HepG2 (cell line): ENCODE results near the gene TTC28. TPM values are rescaled to one million over a fixed set of nuclear protein-coding genes. Genes with fewer than 3 reads are reported as not detected.

Experiments used
- ATAC-seq: fragments of 200-7000 bp; cut with Tn5 transposase; 3 replicates; pipeline ENCODE4 v1.9.1; 2020; ENCODE audit warnings: mild to moderate bottlenecking, moderate library complexity
- BruUV-seq: library from RNA; stranded (reverse); fragments of 400-500 nt; replicated peaks from 2 replicates; lab custom pipeline; 2021; lab: Mats Ljungman, UMichigan
- CTCF ChIA-PET: fragments of 300-600 bp; formaldehyde crosslinking; extraction: SDS; loops from one replicate; lab custom pipeline; 2021; ENCODE audit warnings: low total read pairs, inconsistent platforms, low intra/inter-chr PET ratio; lab: Yijun Ruan, JAX
- POLR2A ChIA-PET: fragments of 350-600 bp; sonication (Branson Sonifier 250); formaldehyde crosslinking; loops from one replicate; lab custom pipeline; 2020; ENCODE audit warnings: antibody characterized with exemption, inconsistent platforms; lab: Yijun Ruan, JAX
- DNase-seq: peaks from one replicate; pipeline ENCODE4 v3.0.0-alpha.2; 2015; ENCODE audit warnings: low spot score
- FAIRE-seq: peaks from 3 replicates; lab custom pipeline; 2011; peaks lifted over from hg19 to GRCh38; lab: Jason Lieb, UNC
- H2AFZ ChIP-seq: one replicate; pipeline ENCODE4 v1.6.1; 2011; ENCODE audit warnings: low read length, inconsistent platforms
- H3K27ac ChIP-seq: fragments of 300-600 bp; 3 replicates; pipeline ENCODE4 v1.8.0; 2011; ENCODE audit warnings: mixed run types, mild to moderate bottlenecking, mixed read lengths, low read length, inconsistent platforms; ENCODE audit not compliant: insufficient read depth; ENCODE audit errors: extremely low read length
- H3K27me3 ChIP-seq, 2 experiments: fragments of 200-600 bp in 1 of 2; 2 replicates in 1 of 2; 3 replicates in 1 of 2; pipeline versions ENCODE4 v1.6.0 to v1.8.0; 2011; ENCODE audit warnings: low read length in 2 of 2, mild to moderate bottlenecking in 2 of 2, moderate library complexity in 2 of 2, inconsistent platforms in 1 of 2; ENCODE audit not compliant: insufficient read depth in 2 of 2, control insufficient read depth in 1 of 2
- H3K36me3 ChIP-seq, 2 experiments: fragments of 200-600 bp in 1 of 2; replicated peaks in 1 of 2; 2 replicates in 1 of 2; 3 replicates in 1 of 2; pipeline versions ENCODE4 v1.5.1 to v1.8.0; 2011; ENCODE audit warnings: low read length in 2 of 2, inconsistent platforms in 1 of 2; ENCODE audit not compliant: insufficient read depth in 2 of 2, control insufficient read depth in 1 of 2
- H3K4me1 ChIP-seq: 2 replicates; pipeline ENCODE4 v1.5.1; 2012; ENCODE audit warnings: low read length, inconsistent platforms; ENCODE audit not compliant: insufficient read depth
- H3K4me2 ChIP-seq: 2 replicates; pipeline ENCODE4 v1.6.0; 2011; ENCODE audit warnings: low read depth, low read length, inconsistent platforms
- H3K4me3 ChIP-seq, 3 experiments: fragments of 200-600 bp in 1 of 3; sonication (generic), shearing (Covaris generic) in 1 of 3; replicated peaks in 1 of 3; 2 replicates each; pipeline ENCODE4 v1.5.1; 2011 to 2016; ENCODE audit warnings: low read length in 3 of 3, inconsistent platforms in 2 of 3, low read depth in 2 of 3, mild to moderate bottlenecking in 2 of 3, control low read depth in 1 of 3, mixed read lengths in 1 of 3; ENCODE audit not compliant: insufficient read depth in 1 of 3
- H3K79me2 ChIP-seq: one replicate; pipeline ENCODE4 v1.6.1; 2011; ENCODE audit warnings: low read length, inconsistent platforms; ENCODE audit not compliant: insufficient read depth
- H3K9ac ChIP-seq: 2 replicates; pipeline ENCODE4 v1.6.0; 2011; ENCODE audit warnings: mild to moderate bottlenecking, low read depth, low read length, inconsistent platforms; ENCODE audit not compliant: insufficient read depth
- H3K9me3 ChIP-seq: 2 replicates; pipeline ENCODE4 v1.5.1; 2012; ENCODE audit warnings: mild to moderate bottlenecking, low read length
- H4K20me1 ChIP-seq: 2 replicates; pipeline ENCODE4 v1.6.0; 2011; ENCODE audit warnings: inconsistent platforms, mild to moderate bottlenecking, low read length, moderate library complexity; ENCODE audit not compliant: insufficient read depth
- ESRRA ChIP-seq: sonication (generic); formaldehyde crosslinking; IDR thresholded peaks from 2 replicates; pipeline ENCODE4 v1.5.1; 2020; ENCODE audit warnings: mild to moderate bottlenecking, low read depth, missing genetic modification reagents
- HMG20B ChIP-seq: conservative IDR thresholded peaks from 2 replicates; pipeline ENCODE4 v1.6.1; 2016; ENCODE audit warnings: missing genetic modification reagents, missing compliant biosample characterization
- MEIS1 ChIP-seq: sonication (generic); formaldehyde crosslinking; IDR thresholded peaks from 2 replicates; pipeline ENCODE4 v1.9.0; 2021; ENCODE audit warnings: mild to moderate bottlenecking, missing genetic modification reagents, moderate library complexity, borderline replicate concordance
- MIER3 ChIP-seq: IDR thresholded peaks from 2 replicates; pipeline ENCODE4 v1.6.1; 2016; ENCODE audit warnings: missing compliant biosample characterization, borderline replicate concordance
- NFE2L1 ChIP-seq: sonication (generic); formaldehyde crosslinking; IDR thresholded peaks from 2 replicates; pipeline ENCODE4 v1.4.0; 2020; ENCODE audit warnings: missing genetic modification reagents, mild to moderate bottlenecking, borderline replicate concordance
- ZNF33B ChIP-seq: sonication (generic); formaldehyde crosslinking; IDR thresholded peaks from 2 replicates; pipeline ENCODE4 v1.5.1; 2020; ENCODE audit warnings: mild to moderate bottlenecking, missing genetic modification reagents
- ZNF616 ChIP-seq: sonication (generic); formaldehyde crosslinking; IDR thresholded peaks from 2 replicates; pipeline ENCODE4 v1.5.0; 2020; ENCODE audit warnings: low read depth, mild to moderate bottlenecking, missing genetic modification reagents
- WGBS: methylation state at CpG from one replicate; pipeline ENCODE4 v1.1.6; 2017; ENCODE audit warnings: low lambda C conversion rate; 5-methylcytosine and 5-hydroxymethylcytosine counted together
- in situ Hi-C: cut with HindIII; loops from 2 replicates; pipeline ENCODE4 v1.10.0; 2017; ENCODE audit warnings: low pct_unique_long_range_greater_than_20kb; ENCODE audit not compliant: extremely low pct_ligation_motif_present
- intact Hi-C: fragments of 100-400 bp; cut with micrococcal nuclease; formaldehyde crosslinking; loops from one replicate; pipeline ENCODE4 v1.10.0; 2022; ENCODE audit not compliant: unreplicated experiment
- polyA plus RNA-seq, 8 experiments: library from polyadenylated mRNA; depleted of rRNA in 3 of 8; stranded (reverse) in 7 of 8; unstranded in 1 of 8; fragments of >200 nt; fragmentation: Illumina TruSeq in 4 of 8; extraction: Trizol in 4 of 8; gene quantifications; 2 replicates each; pipeline versions ENCODE4 v1.2.1 to v1.2.3, GENCODE V29; 2011 to 2016; ENCODE audit warnings: low read depth in 4 of 8, missing spikeins in 1 of 8, mixed read lengths in 1 of 8; ENCODE audit not compliant: insufficient read depth in 1 of 8
- total RNA-seq, 5 experiments: library from RNA; depleted of rRNA; stranded (reverse); fragments of >200 nt; fragmentation: Illumina TruSeq; extraction: Trizol; gene quantifications; 2 replicates each; pipeline ENCODE4 v1.2.3, GENCODE V29; 2016; ENCODE audit warnings: low read depth in 1 of 5
- TF ChIP-seq, protein P1 (sequence below): sonication (generic); formaldehyde crosslinking; IDR thresholded peaks from 2 replicates; pipeline ENCODE4 v1.5.0; 2020; ENCODE audit warnings: missing genetic modification reagents
- TF ChIP-seq, protein P2 (sequence below), 2 experiments: sonication (generic) in 1 of 2; formaldehyde crosslinking in 1 of 2; IDR thresholded peaks; 2 replicates each; pipeline versions ENCODE4 v1.6.1 to v1.9.0; 2014 to 2022; ENCODE audit warnings: antibody characterized with exemption in 1 of 2, borderline replicate concordance in 1 of 2, inconsistent platforms in 1 of 2, low read depth in 1 of 2, missing genetic modification reagents in 1 of 2

The TTC28 gene
- total and polyA plus RNA-seq, 2 of the 13 experiments (the other 11 are each of a cell fraction or from before 2014, with no cell fraction given): 4.2 to 13.1 TPM

DNA sequence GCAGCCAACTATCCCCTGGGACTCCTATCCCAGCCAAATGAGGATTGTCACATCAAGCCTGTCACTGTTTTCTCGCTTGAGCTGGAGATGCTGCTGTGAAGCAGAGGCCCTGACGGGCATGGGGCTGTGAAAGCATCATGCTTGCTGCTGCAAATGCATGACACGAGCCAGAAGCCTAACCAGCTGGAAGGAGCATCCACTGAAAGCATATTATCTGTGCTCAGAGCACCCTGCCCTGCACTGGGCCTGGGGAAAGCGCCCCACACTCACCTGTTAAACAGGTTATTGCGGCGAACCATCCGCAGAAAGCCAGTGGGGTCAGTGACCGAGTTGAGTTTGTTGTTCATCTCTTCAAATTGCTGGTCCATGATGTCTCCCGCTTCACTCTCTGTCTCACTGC lies 649.7 kb downstream of the TTC28 start:
- Histone ChIP-seq H3K27ac (no peak overlapping the region), H3K36me3 (peaks cover 4 to 25% of the 10 kb centered on the region in 2 experiments; a peak in 4 of 5 replicates), H3K4me1 (peaks cover 17% of the 10 kb centered on the region), H3K4me3 (no peak overlapping the region), H2AFZ (no peak overlapping the region), H3K4me2 (no peak overlapping the region), H3K27me3 (no peaks in the 10 kb centered on the region), H3K9me3 (no peaks in the 10 kb centered on the region), H3K9ac (no peak overlapping the region), H3K79me2 (no peaks in the 10 kb centered on the region), H4K20me1 (no peaks in the 10 kb centered on the region)
- ChIA-PET POLR2A (no interaction called here), CTCF (no interaction called here)
- in situ Hi-C loops (no loop called here), intact Hi-C loops (no loop called here)
- ATAC-seq (no peak), DNase-seq (no peak), FAIRE-seq (no peak)
- TF ChIP-seq, protein P1, sequence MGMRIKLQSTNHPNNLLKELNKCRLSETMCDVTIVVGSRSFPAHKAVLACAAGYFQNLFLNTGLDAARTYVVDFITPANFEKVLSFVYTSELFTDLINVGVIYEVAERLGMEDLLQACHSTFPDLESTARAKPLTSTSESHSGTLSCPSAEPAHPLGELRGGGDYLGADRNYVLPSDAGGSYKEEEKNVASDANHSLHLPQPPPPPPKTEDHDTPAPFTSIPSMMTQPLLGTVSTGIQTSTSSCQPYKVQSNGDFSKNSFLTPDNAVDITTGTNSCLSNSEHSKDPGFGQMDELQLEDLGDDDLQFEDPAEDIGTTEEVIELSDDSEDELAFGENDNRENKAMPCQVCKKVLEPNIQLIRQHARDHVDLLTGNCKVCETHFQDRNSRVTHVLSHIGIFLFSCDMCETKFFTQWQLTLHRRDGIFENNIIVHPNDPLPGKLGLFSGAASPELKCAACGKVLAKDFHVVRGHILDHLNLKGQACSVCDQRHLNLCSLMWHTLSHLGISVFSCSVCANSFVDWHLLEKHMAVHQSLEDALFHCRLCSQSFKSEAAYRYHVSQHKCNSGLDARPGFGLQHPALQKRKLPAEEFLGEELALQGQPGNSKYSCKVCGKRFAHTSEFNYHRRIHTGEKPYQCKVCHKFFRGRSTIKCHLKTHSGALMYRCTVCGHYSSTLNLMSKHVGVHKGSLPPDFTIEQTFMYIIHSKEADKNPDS (CRISPR knock-in tag): no peak
- TF ChIP-seq MEIS1 (CRISPR knock-in tag): no peak
- 95% methylated on average over 7 of the region's 9 CpGs for WGBS
- BruUV-seq: no TSS peak

DNA sequence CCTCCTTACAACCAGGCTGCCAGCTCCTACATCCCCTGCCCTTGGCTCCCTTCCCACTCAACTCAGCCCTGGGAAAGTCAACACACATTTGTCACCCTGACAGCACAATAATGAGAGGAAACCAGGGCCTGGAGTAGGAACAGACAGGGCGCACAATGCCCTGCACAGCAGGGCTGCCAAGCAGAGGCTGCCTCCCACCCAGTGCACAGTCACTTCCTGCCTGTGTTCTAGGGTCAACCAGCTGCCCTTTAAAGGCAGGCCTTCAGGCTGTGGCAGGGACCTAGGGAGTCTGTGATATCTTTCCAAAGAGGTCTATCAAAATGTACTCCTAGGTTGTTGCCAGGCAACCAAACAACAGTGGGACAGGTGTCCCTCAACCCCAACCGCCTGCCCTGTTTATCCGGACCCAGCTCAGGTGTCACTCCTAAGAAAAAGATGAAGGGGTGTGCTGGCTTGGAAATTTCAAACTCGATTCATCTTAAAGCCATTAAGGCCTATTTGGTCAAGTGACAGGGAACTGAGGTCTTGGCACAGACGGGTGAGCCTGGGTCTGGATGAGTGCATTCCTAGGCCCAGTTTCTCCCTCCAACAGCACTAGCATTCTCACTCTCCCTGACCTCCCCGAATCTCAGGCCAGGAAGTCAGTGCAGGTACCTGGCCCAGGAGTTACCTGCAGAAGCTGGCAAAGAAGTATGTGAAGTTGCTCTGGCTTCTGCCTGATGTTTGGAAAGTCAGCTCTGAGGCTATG lies 650.3 kb downstream of the TTC28 start:
- peaks cover 4 to 25% of the 10 kb centered on the region in 2 experiments; a peak in 4 of 5 replicates for H3K36me3 ChIP-seq
- H3K4me2 ChIP-seq: no peak overlapping the region
- ATAC-seq: no peak
- ChIA-PET POLR2A (no interaction called here), CTCF (no interaction called here)
- no peak overlapping the region for H3K4me3 ChIP-seq
- in situ Hi-C loops: no loop called here
- no peaks in the 10 kb centered on the region for H3K27me3 ChIP-seq
- no peaks in the 10 kb centered on the region for H3K79me2 ChIP-seq
- no peak overlapping the region for H3K27ac ChIP-seq
- H2AFZ ChIP-seq: no peak overlapping the region
- intact Hi-C loops: no loop called here
- no TSS peak for BruUV-seq
- no peak overlapping the region for H3K9ac ChIP-seq
- H3K9me3 ChIP-seq: no peaks in the 10 kb centered on the region
- H3K4me1 ChIP-seq: peaks cover 16% of the 10 kb centered on the region
- FAIRE-seq: no peak
- no peaks in the 10 kb centered on the region for H4K20me1 ChIP-seq
- 95% methylated on average over 5 of the region's 6 CpGs for WGBS
- DNase-seq: no peak
- TF ChIP-seq ESRRA (CRISPR knock-in tag) (no peak), ZNF33B (no peak), NFE2L1 (CRISPR knock-in tag) (no peak), MIER3 (CRISPR knock-in tag) (no peak), HMG20B (no peak), ZNF616 (CRISPR knock-in tag) (no peak)
- TF ChIP-seq, protein P2, sequence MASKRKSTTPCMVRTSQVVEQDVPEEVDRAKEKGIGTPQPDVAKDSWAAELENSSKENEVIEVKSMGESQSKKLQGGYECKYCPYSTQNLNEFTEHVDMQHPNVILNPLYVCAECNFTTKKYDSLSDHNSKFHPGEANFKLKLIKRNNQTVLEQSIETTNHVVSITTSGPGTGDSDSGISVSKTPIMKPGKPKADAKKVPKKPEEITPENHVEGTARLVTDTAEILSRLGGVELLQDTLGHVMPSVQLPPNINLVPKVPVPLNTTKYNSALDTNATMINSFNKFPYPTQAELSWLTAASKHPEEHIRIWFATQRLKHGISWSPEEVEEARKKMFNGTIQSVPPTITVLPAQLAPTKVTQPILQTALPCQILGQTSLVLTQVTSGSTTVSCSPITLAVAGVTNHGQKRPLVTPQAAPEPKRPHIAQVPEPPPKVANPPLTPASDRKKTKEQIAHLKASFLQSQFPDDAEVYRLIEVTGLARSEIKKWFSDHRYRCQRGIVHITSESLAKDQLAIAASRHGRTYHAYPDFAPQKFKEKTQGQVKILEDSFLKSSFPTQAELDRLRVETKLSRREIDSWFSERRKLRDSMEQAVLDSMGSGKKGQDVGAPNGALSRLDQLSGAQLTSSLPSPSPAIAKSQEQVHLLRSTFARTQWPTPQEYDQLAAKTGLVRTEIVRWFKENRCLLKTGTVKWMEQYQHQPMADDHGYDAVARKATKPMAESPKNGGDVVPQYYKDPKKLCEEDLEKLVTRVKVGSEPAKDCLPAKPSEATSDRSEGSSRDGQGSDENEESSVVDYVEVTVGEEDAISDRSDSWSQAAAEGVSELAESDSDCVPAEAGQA (IDR thresholded peaks at IDR 0.05; ENCODE audit: low read depth): no peak
- TF ChIP-seq, protein P2 (CRISPR knock-in tag; IDR thresholded peaks at IDR 0.05; ENCODE audit: borderline replicate concordance): no peak
